GM23338 (cell line): Measurements from ENCODE around the gene SH3D19. TPM values are rescaled to one million over a fixed set of nuclear protein-coding genes. Genes with fewer than 3 reads are reported as not detected.

Experiments used
- ATAC-seq: fragments of 200-7000 bp; cut with Tn5 transposase; 3 replicates; pipeline ENCODE4 v1.9.1; 2020
- DNase-seq: peaks from one replicate; pipeline ENCODE4 v3.0.0-alpha.2; 2015; ENCODE audit warnings: low spot score
- H2AFZ ChIP-seq: fragments of 200-600 bp; sonication (generic); 2 replicates; pipeline ENCODE4 v1.8.0; 2016; ENCODE audit warnings: antibody characterized with exemption, mild to moderate bottlenecking, moderate library complexity
- H3F3A ChIP-seq: fragments of 200-600 bp; sonication (generic); replicated peaks from 2 replicates; pipeline ENCODE4 v1.8.0; 2017; ENCODE audit warnings: antibody characterized with exemption, mixed run types, low read depth
- H3K27ac ChIP-seq: fragments of 200-600 bp; sonication (generic); 2 replicates; pipeline ENCODE4 v1.6.1; 2016; ENCODE audit warnings: low read depth
- H3K27me3 ChIP-seq: fragments of 200-600 bp; sonication (generic); 2 replicates; pipeline ENCODE4 v1.8.0; 2016; ENCODE audit warnings: mild to moderate bottlenecking, mixed run types, moderate library complexity; ENCODE audit not compliant: insufficient read depth
- H3K36me3 ChIP-seq: fragments of 200-600 bp; sonication (generic); 2 replicates; pipeline ENCODE4 v1.8.0; 2016; ENCODE audit warnings: mild to moderate bottlenecking; ENCODE audit not compliant: insufficient read depth
- H3K4me1 ChIP-seq: fragments of 200-600 bp; sonication (generic); 2 replicates; pipeline ENCODE4 v1.8.0; 2016; ENCODE audit warnings: mild to moderate bottlenecking, moderate library complexity; ENCODE audit not compliant: insufficient read depth
- H3K4me2 ChIP-seq: fragments of 200-600 bp; sonication (generic); 2 replicates; pipeline ENCODE4 v1.7.1; 2017; ENCODE audit warnings: mixed run types
- H3K4me3 ChIP-seq: fragments of 200-600 bp; sonication (generic); 2 replicates; pipeline ENCODE4 v1.6.1; 2016; ENCODE audit warnings: mixed run types
- H3K79me2 ChIP-seq: fragments of 200-600 bp; sonication (generic); replicated peaks from 2 replicates; pipeline ENCODE4 v1.8.0; 2017; ENCODE audit warnings: mild to moderate bottlenecking; ENCODE audit not compliant: insufficient read depth
- H3K9me2 ChIP-seq: fragments of 200-600 bp; sonication (generic); 2 replicates; pipeline ENCODE4 v1.8.0; 2017; ENCODE audit not compliant: insufficient read depth
- H4K20me1 ChIP-seq: fragments of 200-600 bp; sonication (generic); replicated peaks from 2 replicates; pipeline ENCODE4 v1.8.0; 2017; ENCODE audit warnings: mild to moderate bottlenecking; ENCODE audit not compliant: insufficient read depth
- H3K27ac Mint-ChIP-seq: 2 replicates; pipeline ENCODE4 v1.8.0; 2020; ENCODE audit warnings: inconsistent platforms, mild to moderate bottlenecking, moderate library complexity, mixed read lengths
- H3K27me3 Mint-ChIP-seq: 3 replicates; pipeline ENCODE4 v1.8.0; 2022; ENCODE audit warnings: low read depth, mild to moderate bottlenecking, moderate library complexity, mixed read lengths, inconsistent platforms; ENCODE audit not compliant: insufficient read depth, poor library complexity
- H3K36me3 Mint-ChIP-seq: 3 replicates; pipeline ENCODE4 v1.8.0; 2021; ENCODE audit warnings: low read depth, mild to moderate bottlenecking, inconsistent platforms, moderate library complexity, mixed read lengths
- H3K4me1 Mint-ChIP-seq: 3 replicates; pipeline ENCODE4 v1.8.0; 2020; ENCODE audit warnings: mild to moderate bottlenecking, inconsistent platforms, mixed read lengths
- H3K4me3 Mint-ChIP-seq: 3 replicates; pipeline ENCODE4 v1.8.0; 2021; ENCODE audit warnings: moderate library complexity, mild to moderate bottlenecking, inconsistent platforms, mixed read lengths
- H3K9me3 Mint-ChIP-seq: 3 replicates; pipeline ENCODE4 v1.8.0; 2020; ENCODE audit warnings: moderate library complexity, mild to moderate bottlenecking, inconsistent platforms, mixed read lengths
- CREB1 ChIP-seq: fragments of 250-450 bp; sonication (Bioruptor Pico); IDR thresholded peaks from 2 replicates; pipeline ENCODE4 v1.5.0; 2020; ENCODE audit warnings: low read depth, mild to moderate bottlenecking, moderate library complexity
- CTCF ChIP-seq, 2 experiments: fragments of 200-600 bp in 1 of 2; sonication (generic) in 1 of 2; conservative IDR thresholded peaks; 2 replicates each; pipeline versions ENCODE4 v1.5.1 to v1.6.1; 2016 to 2017; ENCODE audit warnings: antibody characterized with exemption in 2 of 2, low read depth in 2 of 2, mild to moderate bottlenecking in 2 of 2, moderate library complexity in 1 of 2
- ETS1 ChIP-seq: IDR thresholded peaks from 2 replicates; pipeline ENCODE4 v1.6.1; 2016; ENCODE audit warnings: antibody characterized with exemption
- EZH2 ChIP-seq: fragments of 200-600 bp; sonication (generic); IDR thresholded peaks from one replicate; pipeline ENCODE4 v1.8.0; 2017; ENCODE audit warnings: antibody characterized with exemption, mild to moderate bottlenecking, low read depth; ENCODE audit not compliant: unreplicated experiment
- EZH2phosphoT487 ChIP-seq: fragments of 200-600 bp; sonication (generic); IDR thresholded peaks from one replicate; pipeline ENCODE4 v1.8.1; 2018; ENCODE audit warnings: antibody characterized with exemption; ENCODE audit not compliant: unreplicated experiment
- JUNB ChIP-seq: IDR thresholded peaks from one replicate; pipeline ENCODE4 v1.6.1; 2016; ENCODE audit warnings: antibody characterized with exemption; ENCODE audit not compliant: unreplicated experiment
- NANOG ChIP-seq: IDR thresholded peaks from 2 replicates; pipeline ENCODE4 v1.6.1; 2016; ENCODE audit warnings: antibody characterized with exemption, borderline replicate concordance
- POLR2AphosphoS5 ChIP-seq: IDR thresholded peaks from 2 replicates; pipeline ENCODE4 v1.6.1; 2016; ENCODE audit warnings: antibody characterized with exemption, low read depth
- REST ChIP-seq: IDR thresholded peaks from one replicate; pipeline ENCODE4 v1.6.1; 2018; ENCODE audit warnings: antibody characterized with exemption; ENCODE audit not compliant: unreplicated experiment
- STAT1 ChIP-seq: IDR thresholded peaks from one replicate; pipeline ENCODE4 v1.6.1; 2016; ENCODE audit warnings: antibody characterized with exemption; ENCODE audit not compliant: unreplicated experiment
- ZNF331 ChIP-seq: fragments of 250-450 bp; sonication (Bioruptor Pico); IDR thresholded peaks from 2 replicates; pipeline ENCODE4 v1.5.0; 2020; ENCODE audit warnings: low read depth, mild to moderate bottlenecking, moderate library complexity
- polyA plus RNA-seq: library from polyadenylated mRNA; unstranded; fragments of >200 nt; fragmentation: Nextera tagmentation; extraction: Ambion mirVana; gene quantifications from 2 replicates; pipeline ENCODE4 v1.2.1, GENCODE V29; 2016
- total RNA-seq: library from RNA; depleted of rRNA; stranded (reverse); fragments of >200 nt; shearing (Covaris generic); gene quantifications from 2 replicates; pipeline ENCODE4 v1.2.3, GENCODE V29; 2014

SH3D19 gene
- total and polyA plus RNA-seq, 2 experiments from 2014 or later, result 25.3 to 57.4 TPM

DNA sequence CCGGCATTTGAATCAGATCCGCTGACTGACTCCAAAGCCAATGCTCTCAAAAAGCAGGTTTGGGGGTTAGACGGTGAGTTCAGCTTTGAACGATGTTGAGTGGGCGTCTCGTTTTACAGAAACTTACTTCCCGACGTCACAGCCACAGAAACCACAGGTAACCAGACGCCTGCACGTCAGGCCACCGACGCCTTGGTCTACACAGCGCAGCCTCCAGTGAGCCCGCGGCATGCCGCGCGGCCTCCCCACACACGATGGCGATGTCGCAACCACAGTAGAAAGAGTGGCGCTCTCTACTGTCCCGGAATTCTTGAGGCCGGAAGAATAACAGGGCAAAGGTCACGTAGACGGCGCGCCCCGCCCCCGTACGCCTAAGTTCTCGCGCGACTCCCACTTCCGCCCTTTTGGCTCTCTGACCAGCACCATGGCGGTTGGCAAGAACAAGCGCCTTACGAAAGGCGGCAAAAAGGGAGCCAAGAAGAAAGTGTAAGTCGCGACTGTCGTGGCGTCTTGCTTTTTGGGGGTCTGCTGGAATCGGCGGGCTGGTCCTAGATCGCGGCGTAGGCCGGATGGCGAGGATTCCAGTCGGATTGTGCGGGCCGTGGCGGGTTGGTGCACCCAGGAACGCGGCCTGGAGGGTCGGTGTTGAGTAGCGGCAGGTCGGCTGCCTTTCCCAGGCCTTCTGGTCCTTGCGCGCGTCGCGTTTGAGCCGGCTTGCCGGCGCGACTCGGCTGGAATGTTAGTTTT is 226.0 kb downstream of the SH3D19 start, which contains the start of gene RPS3A (continued):
- TF ChIP-seq CTCF (conservative IDR thresholded peaks at IDR 0.05; ENCODE audit: low read depth in 2 of 2), result peak; percentile 77 to 92
- no peak for TF ChIP-seq EZH2phosphoT487
- TF ChIP-seq REST, result peak; percentile 12
- TF ChIP-seq NANOG, result no peak
- TF ChIP-seq STAT1, result no peak
- TF ChIP-seq CREB1, result peak; percentile 87
- peak; percentile 97 for TF ChIP-seq POLR2AphosphoS5
- TF ChIP-seq ZNF331 (CRISPR knock-in tag), result no peak
- TF ChIP-seq JUNB, result no peak
- TF ChIP-seq EZH2, result no peak

DNA sequence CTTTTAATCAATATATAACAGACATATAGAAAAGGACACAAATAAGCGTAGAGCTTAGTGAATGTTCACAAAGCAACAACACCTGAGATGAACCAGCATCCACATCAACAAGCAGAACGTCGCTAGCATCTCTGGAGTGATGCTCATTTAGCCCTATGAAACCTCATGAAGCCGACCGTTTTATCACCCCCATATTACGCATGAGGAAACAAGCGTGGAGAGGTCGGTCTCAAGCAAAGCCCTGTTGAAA is 226.5 kb downstream of the SH3D19 start:
- Histone ChIP-seq H3K4me2 (peak overlapping the region; percentile 87), H3F3A (peaks cover 28% of the 10 kb centered on the region), H3K79me2 (peaks cover 44% of the 10 kb centered on the region), H3K36me3 (peaks cover 41% of the 10 kb centered on the region), H3K4me1 (peaks cover 21% of the 10 kb centered on the region), H4K20me1 (peaks cover 32% of the 10 kb centered on the region), H3K27me3 (no peaks in the 10 kb centered on the region), H2AFZ (peak overlapping the region; percentile 95), H3K27ac (peak overlapping the region; percentile 64), H3K9me2 (no peaks in the 10 kb centered on the region), H3K4me3 (peak overlapping the region; percentile 100)
- Mint-ChIP-seq H3K4me3 (peak overlapping the region; percentile 98), H3K9me3 (no peaks in the 10 kb centered on the region), H3K4me1 (peaks cover 15% of the 10 kb centered on the region; the same call in 2 of the 3 replicates), H3K36me3 (peaks cover 46% of the 10 kb centered on the region), H3K27ac (peak overlapping the region; percentile 100), H3K27me3 (peaks cover 18% of the 10 kb centered on the region)
- no peak for TF ChIP-seq EZH2phosphoT487
- TF ChIP-seq ETS1, result no peak
- TF ChIP-seq NANOG, result no peak
- ATAC-seq, result peak; percentile 28
- DNase-seq, result no peak
